WTC11 (cell line): ENCODE data around the gene THBS2. TPM values are rescaled to one million over a fixed set of nuclear protein-coding genes. Genes with fewer than 3 reads are reported as not detected.

Source experiments
- ATAC-seq: fragments of 200-7000 bp; cut with Tn5 transposase; 2 replicates; pipeline ENCODE4 v1.10.0; 2021; ENCODE audit warnings: mild to moderate bottlenecking, moderate library complexity
- CTCF ChIA-PET: fragments of 300-600 bp; sonication (Branson Sonifier 250); formaldehyde crosslinking; loops from one replicate; lab custom pipeline; 2021; ENCODE audit warnings: antibody characterized with exemption; lab: Charles Lee
- POLR2A ChIA-PET: fragments of 350-600 bp; sonication (Branson Sonifier 250); formaldehyde crosslinking; loops from one replicate; lab custom pipeline; 2021; ENCODE audit warnings: antibody characterized with exemption; lab: Charles Lee
- DNase-seq: peaks from one replicate; pipeline ENCODE4 v3.0.0; 2021; ENCODE audit warnings: low spot score
- H3K27ac Mint-ChIP-seq: 2 replicates; pipeline ENCODE4 v1.8.0; 2021; ENCODE audit warnings: mixed read lengths
- H3K27me3 Mint-ChIP-seq: 2 replicates; pipeline ENCODE4 v1.8.0; 2021; ENCODE audit warnings: low read depth, mild to moderate bottlenecking, moderate library complexity, mixed read lengths
- H3K36me3 Mint-ChIP-seq: 2 replicates; pipeline ENCODE4 v1.8.0; 2021; ENCODE audit warnings: mixed read lengths
- H3K4me1 Mint-ChIP-seq: 2 replicates; pipeline ENCODE4 v1.8.0; 2022; ENCODE audit warnings: mixed read lengths
- H3K4me3 Mint-ChIP-seq: 2 replicates; pipeline ENCODE4 v1.8.0; 2021; ENCODE audit warnings: mild to moderate bottlenecking, moderate library complexity, mixed read lengths
- H3K9me3 Mint-ChIP-seq: 2 replicates; pipeline ENCODE4 v1.8.0; 2021; ENCODE audit warnings: mixed read lengths
- ATF1 ChIP-seq: sonication (generic); formaldehyde crosslinking; IDR thresholded peaks from 2 replicates; pipeline ENCODE4 v1.8.1; 2023; ENCODE audit warnings: mild to moderate bottlenecking, moderate library complexity, missing genetic modification reagents
- ELF4 ChIP-seq: sonication (generic); formaldehyde crosslinking; IDR thresholded peaks from 2 replicates; pipeline ENCODE4 v1.8.1; 2022; ENCODE audit warnings: low read depth, mild to moderate bottlenecking, moderate library complexity, missing genetic modification reagents
- ETV6 ChIP-seq: sonication (generic); formaldehyde crosslinking; IDR thresholded peaks from 2 replicates; pipeline ENCODE4 v1.8.1; 2022; ENCODE audit warnings: mild to moderate bottlenecking, missing genetic modification reagents
- JAZF1 ChIP-seq: fragments of 250-450 bp; sonication (Bioruptor Pico); IDR thresholded peaks from 2 replicates; pipeline ENCODE4 v1.9.0; 2021; ENCODE audit warnings: moderate library complexity, mild to moderate bottlenecking, inconsistent platforms
- NFE2L1 ChIP-seq: sonication (generic); formaldehyde crosslinking; IDR thresholded peaks from 2 replicates; pipeline ENCODE4 v1.8.1; 2023; ENCODE audit warnings: missing genetic modification reagents
- NFYB ChIP-seq: sonication (generic); formaldehyde crosslinking; conservative IDR thresholded peaks from 2 replicates; pipeline ENCODE4 v1.8.0; 2022; ENCODE audit warnings: low read depth, missing genetic modification reagents
- NR1H2 ChIP-seq: sonication (generic); formaldehyde crosslinking; IDR thresholded peaks from 2 replicates; pipeline ENCODE4 v1.9.0; 2021; ENCODE audit warnings: mild to moderate bottlenecking, moderate library complexity, missing genetic modification reagents
- NR3C1 ChIP-seq: sonication (generic); formaldehyde crosslinking; conservative IDR thresholded peaks from 2 replicates; pipeline ENCODE4 v1.8.1; 2023; ENCODE audit warnings: low read depth, mild to moderate bottlenecking, missing genetic modification reagents
- RELA ChIP-seq: sonication (generic); formaldehyde crosslinking; IDR thresholded peaks from 2 replicates; pipeline ENCODE4 v1.8.1; 2022; ENCODE audit warnings: missing genetic modification reagents, mild to moderate bottlenecking, borderline replicate concordance
- SMAD4 ChIP-seq: sonication (generic); formaldehyde crosslinking; IDR thresholded peaks from 2 replicates; pipeline ENCODE4 v1.8.0; 2022; ENCODE audit warnings: mild to moderate bottlenecking, missing genetic modification reagents
- SOX15 ChIP-seq: fragments of 250-450 bp; sonication (Bioruptor Pico); IDR thresholded peaks from 2 replicates; pipeline ENCODE4 v1.9.0; 2021; ENCODE audit warnings: mild to moderate bottlenecking
- TEAD1 ChIP-seq: sonication (generic); formaldehyde crosslinking; IDR thresholded peaks from 2 replicates; pipeline ENCODE4 v1.8.0; 2022; ENCODE audit warnings: mild to moderate bottlenecking, missing genetic modification reagents
- TEAD4 ChIP-seq: sonication (generic); formaldehyde crosslinking; IDR thresholded peaks from 2 replicates; pipeline ENCODE4 v1.8.0; 2022; ENCODE audit warnings: mild to moderate bottlenecking, missing genetic modification reagents
- ZNF317 ChIP-seq: sonication (generic); formaldehyde crosslinking; IDR thresholded peaks from 2 replicates; pipeline ENCODE4 v1.8.1; 2023; ENCODE audit warnings: low read depth, mild to moderate bottlenecking, moderate library complexity, missing genetic modification reagents, borderline replicate concordance
- ZNF416 ChIP-seq: fragments of 250-450 bp; sonication (Bioruptor Pico); IDR thresholded peaks from 2 replicates; pipeline ENCODE4 v1.9.0; 2021; ENCODE audit warnings: mild to moderate bottlenecking, inconsistent platforms
- total RNA-seq: library from RNA; stranded (reverse); gene quantifications from 3 replicates; pipeline ENCODE4 v1.2.3, GENCODE V29; 2021
- TF ChIP-seq, protein P1 (sequence below): fragments of 250-450 bp; sonication (Bioruptor Pico); IDR thresholded peaks from 2 replicates; pipeline ENCODE4 v1.9.0; 2021; ENCODE audit warnings: mild to moderate bottlenecking
- TF ChIP-seq, protein P2 (sequence below): fragments of 250-450 bp; sonication (Bioruptor Pico); IDR thresholded peaks from 2 replicates; pipeline ENCODE4 v1.9.0; 2021; ENCODE audit warnings: moderate library complexity, mild to moderate bottlenecking, inconsistent platforms, borderline replicate concordance
- TF ChIP-seq, protein P3 (sequence below): sonication (generic); formaldehyde crosslinking; conservative IDR thresholded peaks from 2 replicates; pipeline ENCODE4 v1.8.1; 2023; ENCODE audit warnings: mild to moderate bottlenecking, low read depth, missing genetic modification reagents, moderate library complexity
- TF ChIP-seq, protein P4 (sequence below): sonication (generic); formaldehyde crosslinking; IDR thresholded peaks from 2 replicates; pipeline ENCODE4 v1.8.1; 2022; ENCODE audit warnings: mild to moderate bottlenecking, moderate library complexity, missing genetic modification reagents
- TF ChIP-seq, protein P5 (sequence below): fragments of 250-450 bp; sonication (Bioruptor Pico); IDR thresholded peaks from 2 replicates; pipeline ENCODE4 v2.1.2; 2022; ENCODE audit warnings: mild to moderate bottlenecking, moderate library complexity
- TF ChIP-seq, protein P6 (sequence below): fragments of 250-450 bp; sonication (Bioruptor Pico); IDR thresholded peaks from 2 replicates; pipeline ENCODE4 v1.9.0; 2021; ENCODE audit warnings: mild to moderate bottlenecking, borderline replicate concordance
- TF ChIP-seq, protein P7 (sequence below): sonication (generic); formaldehyde crosslinking; IDR thresholded peaks from 2 replicates; pipeline ENCODE4 v1.8.1; 2022; ENCODE audit warnings: low read depth, missing genetic modification reagents, borderline replicate concordance

THBS2 gene
- total RNA-seq, 1 experiment from 2014 or later, result 40.3 TPM

DNA sequence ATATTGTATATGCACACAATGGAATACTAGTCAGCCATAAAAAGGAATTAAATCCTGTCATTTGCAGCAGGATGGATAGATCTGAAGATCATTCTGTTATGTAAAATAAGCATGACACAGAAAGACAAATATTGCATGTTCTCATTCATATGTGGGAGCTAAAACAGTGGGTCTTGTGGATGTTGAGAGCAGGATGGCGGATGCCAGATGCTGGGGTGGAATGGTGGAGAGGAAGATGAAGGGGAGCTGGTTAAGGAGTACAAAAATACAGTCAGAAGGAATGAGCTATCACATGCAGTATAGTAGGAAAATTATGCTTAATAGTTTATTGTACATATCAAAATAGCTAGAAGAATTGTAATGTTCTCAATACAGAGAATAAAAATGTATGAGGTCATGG lies 41.8 kb downstream of the THBS2 start:
- Mint-ChIP-seq H3K4me1 (peaks cover 6% of the 10 kb centered on the region), H3K36me3 (peaks cover 16% of the 10 kb centered on the region), H3K27me3 (no peaks in the 10 kb centered on the region), H3K4me3 (no peak overlapping the region), H3K9me3 (peaks cover 18% of the 10 kb centered on the region), H3K27ac (no peak overlapping the region)
- DNase-seq (no peak), ATAC-seq (no peak)
- TF ChIP-seq, protein P1, sequence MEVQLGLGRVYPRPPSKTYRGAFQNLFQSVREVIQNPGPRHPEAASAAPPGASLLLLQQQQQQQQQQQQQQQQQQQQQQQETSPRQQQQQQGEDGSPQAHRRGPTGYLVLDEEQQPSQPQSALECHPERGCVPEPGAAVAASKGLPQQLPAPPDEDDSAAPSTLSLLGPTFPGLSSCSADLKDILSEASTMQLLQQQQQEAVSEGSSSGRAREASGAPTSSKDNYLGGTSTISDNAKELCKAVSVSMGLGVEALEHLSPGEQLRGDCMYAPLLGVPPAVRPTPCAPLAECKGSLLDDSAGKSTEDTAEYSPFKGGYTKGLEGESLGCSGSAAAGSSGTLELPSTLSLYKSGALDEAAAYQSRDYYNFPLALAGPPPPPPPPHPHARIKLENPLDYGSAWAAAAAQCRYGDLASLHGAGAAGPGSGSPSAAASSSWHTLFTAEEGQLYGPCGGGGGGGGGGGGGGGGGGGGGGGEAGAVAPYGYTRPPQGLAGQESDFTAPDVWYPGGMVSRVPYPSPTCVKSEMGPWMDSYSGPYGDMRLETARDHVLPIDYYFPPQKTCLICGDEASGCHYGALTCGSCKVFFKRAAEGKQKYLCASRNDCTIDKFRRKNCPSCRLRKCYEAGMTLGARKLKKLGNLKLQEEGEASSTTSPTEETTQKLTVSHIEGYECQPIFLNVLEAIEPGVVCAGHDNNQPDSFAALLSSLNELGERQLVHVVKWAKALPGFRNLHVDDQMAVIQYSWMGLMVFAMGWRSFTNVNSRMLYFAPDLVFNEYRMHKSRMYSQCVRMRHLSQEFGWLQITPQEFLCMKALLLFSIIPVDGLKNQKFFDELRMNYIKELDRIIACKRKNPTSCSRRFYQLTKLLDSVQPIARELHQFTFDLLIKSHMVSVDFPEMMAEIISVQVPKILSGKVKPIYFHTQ (CRISPR knock-in tag), result no peak
- TF ChIP-seq NR1H2 (no peak), ATF1 (no peak), NFYB (CRISPR knock-in tag) (no peak), ZNF317 (no peak), ELF4 (no peak)
- ChIA-PET CTCF (no interaction called here), POLR2A (no interaction called here)

DNA sequence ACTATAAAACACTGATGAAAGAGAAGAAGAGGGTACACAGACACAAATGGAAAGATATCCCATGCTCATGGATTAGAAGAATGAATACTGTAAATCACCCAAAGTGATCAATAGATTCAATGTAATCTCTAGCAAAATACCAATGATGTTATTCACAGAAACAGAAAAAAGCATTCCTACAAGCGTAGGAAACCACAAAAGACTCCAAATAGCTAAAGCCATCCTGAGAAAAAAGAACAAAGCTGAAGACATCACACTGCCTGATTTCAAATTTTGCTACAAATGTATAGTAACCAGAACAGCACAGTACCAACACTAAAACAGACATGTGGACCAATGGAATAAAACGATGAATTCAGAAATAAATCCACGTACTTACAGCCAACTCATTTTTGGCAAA lies 43.0 kb downstream of the THBS2 start:
- Mint-ChIP-seq H3K27ac (no peak overlapping the region), H3K9me3 (peaks cover 31% of the 10 kb centered on the region), H3K27me3 (no peaks in the 10 kb centered on the region; the same call in 1 of the 2 replicates), H3K4me3 (no peak overlapping the region), H3K36me3 (peaks cover 20% of the 10 kb centered on the region), H3K4me1 (peaks cover 6% of the 10 kb centered on the region)
- ChIA-PET POLR2A (no interaction called here), CTCF (interaction anchor here (0.6 kb wide), 1 partner anchor 161 kb away, joined by 3 read pairs; no protein-coding TSS in a partner anchor)
- no peak for DNase-seq
- no peak for ATAC-seq
- TF ChIP-seq, protein P2, sequence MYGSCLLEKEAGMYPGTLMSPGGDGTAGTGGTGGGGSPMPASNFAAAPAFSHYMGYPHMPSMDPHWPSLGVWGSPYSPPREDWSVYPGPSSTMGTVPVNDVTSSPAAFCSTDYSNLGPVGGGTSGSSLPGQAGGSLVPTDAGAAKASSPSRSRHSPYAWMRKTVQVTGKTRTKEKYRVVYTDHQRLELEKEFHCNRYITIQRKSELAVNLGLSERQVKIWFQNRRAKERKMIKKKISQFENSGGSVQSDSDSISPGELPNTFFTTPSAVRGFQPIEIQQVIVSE (CRISPR knock-in tag), result no peak
- no peak for TF ChIP-seq TEAD4
- no peak for TF ChIP-seq JAZF1 (CRISPR knock-in tag)
- TF ChIP-seq RELA, result no peak
- TF ChIP-seq, protein P3, sequence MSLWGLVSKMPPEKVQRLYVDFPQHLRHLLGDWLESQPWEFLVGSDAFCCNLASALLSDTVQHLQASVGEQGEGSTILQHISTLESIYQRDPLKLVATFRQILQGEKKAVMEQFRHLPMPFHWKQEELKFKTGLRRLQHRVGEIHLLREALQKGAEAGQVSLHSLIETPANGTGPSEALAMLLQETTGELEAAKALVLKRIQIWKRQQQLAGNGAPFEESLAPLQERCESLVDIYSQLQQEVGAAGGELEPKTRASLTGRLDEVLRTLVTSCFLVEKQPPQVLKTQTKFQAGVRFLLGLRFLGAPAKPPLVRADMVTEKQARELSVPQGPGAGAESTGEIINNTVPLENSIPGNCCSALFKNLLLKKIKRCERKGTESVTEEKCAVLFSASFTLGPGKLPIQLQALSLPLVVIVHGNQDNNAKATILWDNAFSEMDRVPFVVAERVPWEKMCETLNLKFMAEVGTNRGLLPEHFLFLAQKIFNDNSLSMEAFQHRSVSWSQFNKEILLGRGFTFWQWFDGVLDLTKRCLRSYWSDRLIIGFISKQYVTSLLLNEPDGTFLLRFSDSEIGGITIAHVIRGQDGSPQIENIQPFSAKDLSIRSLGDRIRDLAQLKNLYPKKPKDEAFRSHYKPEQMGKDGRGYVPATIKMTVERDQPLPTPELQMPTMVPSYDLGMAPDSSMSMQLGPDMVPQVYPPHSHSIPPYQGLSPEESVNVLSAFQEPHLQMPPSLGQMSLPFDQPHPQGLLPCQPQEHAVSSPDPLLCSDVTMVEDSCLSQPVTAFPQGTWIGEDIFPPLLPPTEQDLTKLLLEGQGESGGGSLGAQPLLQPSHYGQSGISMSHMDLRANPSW (CRISPR knock-in tag), result no peak
- TF ChIP-seq, protein P4, sequence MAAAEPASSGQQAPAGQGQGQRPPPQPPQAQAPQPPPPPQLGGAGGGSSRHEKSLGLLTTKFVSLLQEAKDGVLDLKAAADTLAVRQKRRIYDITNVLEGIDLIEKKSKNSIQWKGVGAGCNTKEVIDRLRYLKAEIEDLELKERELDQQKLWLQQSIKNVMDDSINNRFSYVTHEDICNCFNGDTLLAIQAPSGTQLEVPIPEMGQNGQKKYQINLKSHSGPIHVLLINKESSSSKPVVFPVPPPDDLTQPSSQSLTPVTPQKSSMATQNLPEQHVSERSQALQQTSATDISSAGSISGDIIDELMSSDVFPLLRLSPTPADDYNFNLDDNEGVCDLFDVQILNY (CRISPR knock-in tag), result no peak
- no peak for TF ChIP-seq ETV6 (CRISPR knock-in tag)
- TF ChIP-seq, protein P5, sequence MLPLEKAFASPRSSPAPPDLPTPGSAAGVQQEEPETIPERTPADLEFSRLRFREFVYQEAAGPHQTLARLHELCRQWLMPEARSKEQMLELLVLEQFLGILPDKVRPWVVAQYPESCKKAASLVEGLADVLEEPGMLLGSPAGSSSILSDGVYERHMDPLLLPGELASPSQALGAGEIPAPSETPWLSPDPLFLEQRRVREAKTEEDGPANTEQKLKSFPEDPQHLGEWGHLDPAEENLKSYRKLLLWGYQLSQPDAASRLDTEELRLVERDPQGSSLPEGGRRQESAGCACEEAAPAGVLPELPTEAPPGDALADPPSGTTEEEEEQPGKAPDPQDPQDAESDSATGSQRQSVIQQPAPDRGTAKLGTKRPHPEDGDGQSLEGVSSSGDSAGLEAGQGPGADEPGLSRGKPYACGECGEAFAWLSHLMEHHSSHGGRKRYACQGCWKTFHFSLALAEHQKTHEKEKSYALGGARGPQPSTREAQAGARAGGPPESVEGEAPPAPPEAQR (CRISPR knock-in tag), result no peak
- no peak for TF ChIP-seq SMAD4
- no peak for TF ChIP-seq NR1H2
- TF ChIP-seq NR3C1, result no peak
- TF ChIP-seq, protein P6, sequence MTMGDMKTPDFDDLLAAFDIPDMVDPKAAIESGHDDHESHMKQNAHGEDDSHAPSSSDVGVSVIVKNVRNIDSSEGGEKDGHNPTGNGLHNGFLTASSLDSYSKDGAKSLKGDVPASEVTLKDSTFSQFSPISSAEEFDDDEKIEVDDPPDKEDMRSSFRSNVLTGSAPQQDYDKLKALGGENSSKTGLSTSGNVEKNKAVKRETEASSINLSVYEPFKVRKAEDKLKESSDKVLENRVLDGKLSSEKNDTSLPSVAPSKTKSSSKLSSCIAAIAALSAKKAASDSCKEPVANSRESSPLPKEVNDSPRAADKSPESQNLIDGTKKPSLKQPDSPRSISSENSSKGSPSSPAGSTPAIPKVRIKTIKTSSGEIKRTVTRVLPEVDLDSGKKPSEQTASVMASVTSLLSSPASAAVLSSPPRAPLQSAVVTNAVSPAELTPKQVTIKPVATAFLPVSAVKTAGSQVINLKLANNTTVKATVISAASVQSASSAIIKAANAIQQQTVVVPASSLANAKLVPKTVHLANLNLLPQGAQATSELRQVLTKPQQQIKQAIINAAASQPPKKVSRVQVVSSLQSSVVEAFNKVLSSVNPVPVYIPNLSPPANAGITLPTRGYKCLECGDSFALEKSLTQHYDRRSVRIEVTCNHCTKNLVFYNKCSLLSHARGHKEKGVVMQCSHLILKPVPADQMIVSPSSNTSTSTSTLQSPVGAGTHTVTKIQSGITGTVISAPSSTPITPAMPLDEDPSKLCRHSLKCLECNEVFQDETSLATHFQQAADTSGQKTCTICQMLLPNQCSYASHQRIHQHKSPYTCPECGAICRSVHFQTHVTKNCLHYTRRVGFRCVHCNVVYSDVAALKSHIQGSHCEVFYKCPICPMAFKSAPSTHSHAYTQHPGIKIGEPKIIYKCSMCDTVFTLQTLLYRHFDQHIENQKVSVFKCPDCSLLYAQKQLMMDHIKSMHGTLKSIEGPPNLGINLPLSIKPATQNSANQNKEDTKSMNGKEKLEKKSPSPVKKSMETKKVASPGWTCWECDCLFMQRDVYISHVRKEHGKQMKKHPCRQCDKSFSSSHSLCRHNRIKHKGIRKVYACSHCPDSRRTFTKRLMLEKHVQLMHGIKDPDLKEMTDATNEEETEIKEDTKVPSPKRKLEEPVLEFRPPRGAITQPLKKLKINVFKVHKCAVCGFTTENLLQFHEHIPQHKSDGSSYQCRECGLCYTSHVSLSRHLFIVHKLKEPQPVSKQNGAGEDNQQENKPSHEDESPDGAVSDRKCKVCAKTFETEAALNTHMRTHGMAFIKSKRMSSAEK, result no peak
- no peak for TF ChIP-seq NFE2L1 (CRISPR knock-in tag)
- TF ChIP-seq TEAD1 (CRISPR knock-in tag), result no peak
- TF ChIP-seq NFYB (CRISPR knock-in tag), result no peak
- TF ChIP-seq, protein P7, sequence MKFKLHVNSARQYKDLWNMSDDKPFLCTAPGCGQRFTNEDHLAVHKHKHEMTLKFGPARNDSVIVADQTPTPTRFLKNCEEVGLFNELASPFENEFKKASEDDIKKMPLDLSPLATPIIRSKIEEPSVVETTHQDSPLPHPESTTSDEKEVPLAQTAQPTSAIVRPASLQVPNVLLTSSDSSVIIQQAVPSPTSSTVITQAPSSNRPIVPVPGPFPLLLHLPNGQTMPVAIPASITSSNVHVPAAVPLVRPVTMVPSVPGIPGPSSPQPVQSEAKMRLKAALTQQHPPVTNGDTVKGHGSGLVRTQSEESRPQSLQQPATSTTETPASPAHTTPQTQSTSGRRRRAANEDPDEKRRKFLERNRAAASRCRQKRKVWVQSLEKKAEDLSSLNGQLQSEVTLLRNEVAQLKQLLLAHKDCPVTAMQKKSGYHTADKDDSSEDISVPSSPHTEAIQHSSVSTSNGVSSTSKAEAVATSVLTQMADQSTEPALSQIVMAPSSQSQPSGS (CRISPR knock-in tag), result no peak
- no peak for TF ChIP-seq ZNF416
- no peak for TF ChIP-seq SOX15 (CRISPR knock-in tag)
